Keratinocyte (primary cell): Measurements from ENCODE around the gene FASTKD3. TPM values are rescaled to one million over a fixed set of nuclear protein-coding genes. Genes with fewer than 3 reads are reported as not detected.

Source experiments
- DNase-seq: peaks from one replicate; pipeline ENCODE4 v3.0.0-alpha.2; 2011; ENCODE audit warnings: low read depth, missing footprints, low spot score
- FAIRE-seq: peaks from 2 replicates; lab custom pipeline; 2011; peaks lifted over from hg19 to GRCh38; lab: Jason Lieb, UNC
- H2AFZ ChIP-seq: 2 replicates; pipeline ENCODE4 v1.6.0; 2012; ENCODE audit warnings: low read length, control low read depth, inconsistent platforms; ENCODE audit not compliant: control insufficient read depth
- H3K27ac ChIP-seq: 2 replicates; pipeline ENCODE4 v1.5.1; 2011; ENCODE audit warnings: low read length; ENCODE audit not compliant: control insufficient read depth, insufficient read depth
- H3K27me3 ChIP-seq: 3 replicates; pipeline ENCODE4 v1.6.0; 2011; ENCODE audit warnings: low read length; ENCODE audit not compliant: control insufficient read depth, insufficient read depth; ENCODE audit errors: extremely low read depth
- H3K36me3 ChIP-seq, 2 experiments: 2 replicates in 1 of 2; 3 replicates in 1 of 2; pipeline ENCODE4 v1.5.1; 2011; ENCODE audit warnings: low read length in 2 of 2, mild to moderate bottlenecking in 1 of 2; ENCODE audit not compliant: control insufficient read depth in 2 of 2, insufficient read depth in 2 of 2; ENCODE audit errors: extremely low read depth in 1 of 2
- H3K4me1 ChIP-seq: 3 replicates; pipeline ENCODE4 v1.5.1; 2011; ENCODE audit warnings: low read length; ENCODE audit not compliant: control insufficient read depth, insufficient read depth; ENCODE audit errors: extremely low read depth
- H3K4me2 ChIP-seq: 3 replicates; pipeline ENCODE4 v1.6.0; 2011; ENCODE audit warnings: low read depth, low read length; ENCODE audit not compliant: control insufficient read depth, insufficient read depth; ENCODE audit errors: extremely low read depth
- H3K4me3 ChIP-seq, 3 experiments: fragments of 200-600 bp in 1 of 3; sonication (generic) in 1 of 3; 2 replicates in 2 of 3; 3 replicates in 1 of 3; pipeline ENCODE4 v1.5.1; 2011 to 2016; ENCODE audit warnings: low read length in 3 of 3, mild to moderate bottlenecking in 3 of 3, control low read depth in 2 of 3, inconsistent platforms in 1 of 3, low read depth in 1 of 3, mixed read lengths in 1 of 3, mixed run types in 1 of 3, moderate library complexity in 1 of 3; ENCODE audit not compliant: control insufficient read depth in 2 of 3, insufficient read depth in 2 of 3; ENCODE audit errors: extremely low read depth in 1 of 3
- H3K79me2 ChIP-seq: 2 replicates; pipeline ENCODE4 v1.6.0; 2012; ENCODE audit warnings: low read length; ENCODE audit not compliant: control insufficient read depth, insufficient read depth
- H3K9ac ChIP-seq: 3 replicates; pipeline ENCODE4 v1.6.0; 2011; ENCODE audit warnings: low read length; ENCODE audit not compliant: control insufficient read depth, insufficient read depth; ENCODE audit errors: extremely low read depth
- H3K9me1 ChIP-seq: 3 replicates; pipeline ENCODE4 v1.6.0; 2011; ENCODE audit warnings: low read length; ENCODE audit not compliant: control insufficient read depth, insufficient read depth; ENCODE audit errors: extremely low read depth
- H3K9me3 ChIP-seq: 2 replicates; pipeline ENCODE4 v1.5.1; 2012; ENCODE audit warnings: low read depth, low read length; ENCODE audit not compliant: control insufficient read depth
- H4K20me1 ChIP-seq: 3 replicates; pipeline ENCODE4 v1.6.0; 2011; ENCODE audit warnings: low read length; ENCODE audit not compliant: control insufficient read depth, insufficient read depth; ENCODE audit errors: extremely low read depth
- EZH2 ChIP-seq: IDR thresholded peaks from one replicate; pipeline ENCODE4 v1.6.1; 2012; ENCODE audit warnings: inconsistent platforms, mild to moderate bottlenecking, low read length, moderate library complexity
- dilution Hi-C: fragments of 300-500 bp; cut with MboI; formaldehyde crosslinking; loops from one replicate; pipeline ENCODE4 v1.7.0; 2020; ENCODE audit warnings: low sequenced_read_pairs; ENCODE audit not compliant: extremely low pct_ligation_motif_present
- polyA plus RNA-seq, 5 experiments: library from polyadenylated mRNA; depleted of rRNA in 3 of 5; stranded (reverse) in 3 of 5; stranded (forward) in 1 of 5; unstranded in 1 of 5; fragments of >200 nt; gene quantifications; 1 replicate in 1 of 5; 2 replicates in 3 of 5; 3 replicates in 1 of 5; pipeline versions ENCODE4 v1.2.1 to v1.2.3, GENCODE V29; 2011 to 2012; ENCODE audit warnings: missing spikeins in 2 of 5, low read depth in 1 of 5, low replicate concordance in 1 of 5
- TF ChIP-seq, protein P1 (sequence below), 3 experiments: IDR thresholded peaks in 1 of 3; conservative IDR thresholded peaks in 1 of 3; optimal IDR thresholded peaks in 1 of 3; 2 replicates in 2 of 3; 3 replicates in 1 of 3; pipeline versions ENCODE3 to v1.5.1; 2011; ENCODE audit warnings: low read length in 3 of 3, mild to moderate bottlenecking in 3 of 3, moderate library complexity in 2 of 3, control low read depth in 1 of 3, inconsistent platforms in 1 of 3; ENCODE audit not compliant: insufficient read depth in 2 of 3; ENCODE audit errors: extremely low read depth in 1 of 3

The FASTKD3 gene
- polyA plus RNA-seq, 1 donor (not counting 4 experiments of a cell fraction or from before 2014, with no cell fraction given): 13.8 TPM

- no peaks in the 10 kb centered on the region for H3K4me1 ChIP-seq
- no peak for FAIRE-seq
Observed at GRCh38 chr5:7910738-7911428, 42.1 kb upstream of the FASTKD3 start.

DNA sequence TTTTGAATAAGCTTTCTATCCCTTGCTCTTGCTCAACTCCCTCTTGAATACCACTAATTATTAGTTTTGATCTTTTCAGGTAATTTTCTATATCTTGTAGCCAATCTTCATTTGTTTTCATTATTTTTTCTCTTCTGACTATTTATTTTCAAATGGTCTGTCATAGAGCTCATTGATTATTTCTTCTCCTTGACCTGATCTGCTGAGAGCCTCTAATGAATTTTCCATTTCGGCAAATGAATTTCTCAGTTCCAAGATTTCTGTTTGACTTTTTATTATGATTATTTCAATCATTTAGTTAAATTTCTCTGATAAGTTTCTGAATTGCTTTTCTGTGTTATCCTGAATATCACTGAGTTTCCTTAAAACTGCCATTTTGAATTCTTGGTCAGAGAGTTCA lies 39.5 kb upstream of the FASTKD3 start:
- H3K79me2 ChIP-seq: no peaks in the 10 kb centered on the region
- H3K4me1 ChIP-seq: peaks cover 8% of the 10 kb centered on the region
- no peaks in the 10 kb centered on the region for H3K27me3 ChIP-seq
- dilution Hi-C loops: no loop called here
- H3K4me3 ChIP-seq: no peak overlapping the region
- peaks cover 0 to 10% of the 10 kb centered on the region in 2 experiments for H3K36me3 ChIP-seq
- TF ChIP-seq, protein P1, sequence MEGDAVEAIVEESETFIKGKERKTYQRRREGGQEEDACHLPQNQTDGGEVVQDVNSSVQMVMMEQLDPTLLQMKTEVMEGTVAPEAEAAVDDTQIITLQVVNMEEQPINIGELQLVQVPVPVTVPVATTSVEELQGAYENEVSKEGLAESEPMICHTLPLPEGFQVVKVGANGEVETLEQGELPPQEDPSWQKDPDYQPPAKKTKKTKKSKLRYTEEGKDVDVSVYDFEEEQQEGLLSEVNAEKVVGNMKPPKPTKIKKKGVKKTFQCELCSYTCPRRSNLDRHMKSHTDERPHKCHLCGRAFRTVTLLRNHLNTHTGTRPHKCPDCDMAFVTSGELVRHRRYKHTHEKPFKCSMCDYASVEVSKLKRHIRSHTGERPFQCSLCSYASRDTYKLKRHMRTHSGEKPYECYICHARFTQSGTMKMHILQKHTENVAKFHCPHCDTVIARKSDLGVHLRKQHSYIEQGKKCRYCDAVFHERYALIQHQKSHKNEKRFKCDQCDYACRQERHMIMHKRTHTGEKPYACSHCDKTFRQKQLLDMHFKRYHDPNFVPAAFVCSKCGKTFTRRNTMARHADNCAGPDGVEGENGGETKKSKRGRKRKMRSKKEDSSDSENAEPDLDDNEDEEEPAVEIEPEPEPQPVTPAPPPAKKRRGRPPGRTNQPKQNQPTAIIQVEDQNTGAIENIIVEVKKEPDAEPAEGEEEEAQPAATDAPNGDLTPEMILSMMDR (optimal IDR thresholded peaks at IDR 0.05 in 1 of 3, IDR thresholded peaks at IDR 0.05 in 1 of 3, conservative IDR thresholded peaks at IDR 0.05 in 1 of 3; ENCODE audit: extremely low read depth in 1 of 3, insufficient read depth in 2 of 3, low read length in 3 of 3): no peak
- TF ChIP-seq EZH2: no peak
- H4K20me1 ChIP-seq: no peaks in the 10 kb centered on the region
- H3K9me1 ChIP-seq: no peaks in the 10 kb centered on the region
- H2AFZ ChIP-seq: no peak overlapping the region
- H3K9me3 ChIP-seq: no peaks in the 10 kb centered on the region
- H3K9ac ChIP-seq: no peak overlapping the region
- H3K4me2 ChIP-seq: no peak overlapping the region
- no peak for FAIRE-seq
- DNase-seq: no peak
- H3K27ac ChIP-seq: no peak overlapping the region

More at GRCh38 chr5:7910738-7911428, 42.1 kb upstream of the FASTKD3 start:
- H3K9me1 ChIP-seq: no peaks in the 10 kb centered on the region
- peaks cover 0 to 5% of the 10 kb centered on the region in 2 experiments for H3K36me3 ChIP-seq
- no peak overlapping the region for H3K4me2 ChIP-seq
- DNase-seq: no peak
- no peak overlapping the region for H3K27ac ChIP-seq
- no peaks in the 10 kb centered on the region for H3K9me3 ChIP-seq
- no peak overlapping the region for H3K4me3 ChIP-seq
- H2AFZ ChIP-seq: no peak overlapping the region
- TF ChIP-seq, protein P1 (optimal IDR thresholded peaks at IDR 0.05 in 1 of 3, IDR thresholded peaks at IDR 0.05 in 1 of 3, conservative IDR thresholded peaks at IDR 0.05 in 1 of 3; ENCODE audit: extremely low read depth in 1 of 3, insufficient read depth in 2 of 3, low read length in 3 of 3): no peak
- TF ChIP-seq EZH2: no peak
- dilution Hi-C loops: no loop called here
- H3K9ac ChIP-seq: no peak overlapping the region
- no peaks in the 10 kb centered on the region for H4K20me1 ChIP-seq
- no peaks in the 10 kb centered on the region for H3K27me3 ChIP-seq
- no peaks in the 10 kb centered on the region for H3K79me2 ChIP-seq
